GM21723 (cell line): ENCODE data around the gene TSBP1.
"Not testable (repeated sequence)": the region's sequence is repeated elsewhere in the genome, so short reads cannot be mapped to it uniquely, and the experiment has no call there.

Experiments used
- ATAC-seq: cut with Tn5 transposase; IDR thresholded peaks from one replicate; pipeline ENCODE4 v1.9.1; 2021; ENCODE audit warnings: mild to moderate bottlenecking, moderate library complexity; ENCODE audit not compliant: unreplicated experiment

TSBP1 gene

GRCh38 chr6:32379545-32379944 lies 7.8 kb upstream of the TSBP1 start:
- no peak for ATAC-seq

GRCh38 chr6:32375739-32376529 lies 4.2 kb upstream of the TSBP1 start:
- ATAC-seq = no peak

DNA sequence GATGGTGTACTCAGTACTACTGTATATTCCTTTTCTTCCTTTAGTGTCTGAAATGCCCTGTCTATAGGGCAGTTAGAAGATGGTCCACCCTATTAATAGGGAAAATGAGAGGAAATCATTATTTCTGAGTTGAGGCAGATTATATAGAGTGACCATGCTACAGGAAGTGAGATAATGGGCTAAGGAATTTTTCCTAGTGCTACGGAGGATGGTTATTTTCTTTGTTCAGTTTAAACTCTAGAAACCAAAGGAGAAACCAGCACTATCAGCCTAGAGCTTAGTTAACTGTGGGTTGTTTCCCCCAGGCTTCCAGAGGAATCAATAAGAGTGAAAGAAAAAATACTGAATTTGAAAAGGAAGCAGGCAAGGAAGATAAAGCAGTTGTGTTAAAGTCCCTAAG lies 474 bp downstream of the TSBP1 start:
- no peak for ATAC-seq

GRCh38 chr6:32370505-32370904 lies 1.2 kb downstream of the TSBP1 start:
- ATAC-seq = no peak

DNA sequence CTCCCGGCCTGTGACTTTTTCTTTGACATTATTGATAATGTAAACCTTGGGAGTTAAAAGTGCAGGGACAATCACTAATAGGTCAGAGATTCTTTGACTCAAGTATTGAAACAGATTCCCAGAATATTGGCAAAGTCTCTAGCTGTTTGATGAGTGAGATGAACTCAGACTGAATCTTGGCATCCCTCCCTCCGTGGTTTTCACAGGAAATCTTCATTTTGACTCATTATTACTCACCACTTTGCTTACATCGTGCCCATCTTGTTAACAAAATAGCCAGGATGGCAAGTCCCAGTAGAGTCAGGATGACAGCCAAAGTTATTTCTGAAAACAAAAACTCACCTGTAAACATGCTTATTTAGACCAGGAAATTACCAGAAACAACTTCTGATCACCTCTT lies 2.0 kb downstream of the TSBP1 start:
- ATAC-seq = no peak

GRCh38 chr6:32367644-32368043 lies 4.1 kb downstream of the TSBP1 start:
- no peak for ATAC-seq

- ATAC-seq = not testable (repeated sequence)
These were observed 12.5 kb downstream of the TSBP1 start for GRCh38 chr6:32359225-32359624.

- ATAC-seq = not testable (repeated sequence)
These were observed 13.2 kb downstream of the TSBP1 start for GRCh38 chr6:32358548-32358947.

GRCh38 chr6:32355018-32355417 lies 16.7 kb downstream of the TSBP1 start:
- no peak for ATAC-seq

GRCh38 chr6:32353348-32353747 lies 18.4 kb downstream of the TSBP1 start:
- ATAC-seq = no peak

DNA sequence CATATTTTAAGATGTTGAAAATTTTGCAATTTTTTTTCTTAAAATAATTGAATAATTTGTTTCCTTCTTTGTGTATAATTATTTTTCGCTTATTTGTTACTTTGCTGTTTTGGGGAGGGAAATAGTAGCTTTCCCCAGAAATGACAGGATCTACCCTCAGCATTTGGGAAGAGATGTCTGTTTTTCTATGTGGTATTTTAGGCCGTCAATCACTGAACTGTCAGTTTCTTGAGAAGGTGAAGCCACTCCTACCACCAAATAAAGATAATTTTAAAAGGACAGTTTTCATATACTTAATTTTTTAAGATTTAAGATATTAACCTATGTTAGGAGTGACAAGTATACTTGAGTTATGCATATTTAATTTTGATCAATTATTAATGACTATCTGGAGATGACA lies 31.5 kb downstream of the TSBP1 start:
- ATAC-seq = no peak

- ATAC-seq = no peak
These were observed 34.4 kb downstream of the TSBP1 start for GRCh38 chr6:32337186-32337805.

DNA sequence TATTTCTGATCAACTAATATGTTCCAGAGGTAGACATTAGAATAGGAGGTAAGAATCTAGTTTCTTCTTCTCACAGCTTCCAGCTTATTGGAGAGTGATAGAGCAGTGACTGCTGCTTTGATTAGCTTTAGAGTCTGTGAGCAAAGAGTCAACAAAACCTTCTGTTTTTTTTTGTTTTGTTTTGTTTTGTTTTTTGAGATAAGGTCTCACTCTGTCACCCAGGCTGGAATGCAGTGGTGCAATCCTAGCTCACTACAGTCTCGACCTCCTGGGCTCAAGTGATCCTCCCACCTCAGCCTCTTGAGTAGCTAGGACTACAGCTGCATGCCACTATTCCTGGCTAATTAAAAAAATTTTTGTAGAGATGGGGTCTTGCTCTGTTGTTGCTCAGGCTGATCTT lies 39.3 kb downstream of the TSBP1 start:
- ATAC-seq = no peak

DNA sequence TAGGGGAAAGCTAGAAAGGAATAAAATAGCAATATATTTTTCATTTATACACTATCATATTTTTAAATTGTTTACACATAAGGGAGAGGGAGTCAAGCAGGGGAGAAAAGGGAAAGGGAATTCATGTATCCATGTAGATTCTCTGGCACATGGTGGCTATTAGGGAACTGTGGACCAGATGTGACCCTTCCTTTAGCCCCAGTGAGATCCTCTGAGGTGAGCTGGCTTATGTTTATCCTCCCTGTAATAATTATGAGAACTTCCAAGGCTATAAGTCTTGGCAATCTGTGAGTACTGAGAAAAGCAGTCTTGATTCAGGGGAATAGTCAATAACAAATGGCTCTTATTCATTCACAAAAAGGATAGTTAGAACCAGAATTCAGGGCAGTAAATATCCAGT lies 42.6 kb downstream of the TSBP1 start:
- no peak for ATAC-seq

- no peak for ATAC-seq
These were observed 44.6 kb downstream of the TSBP1 start for GRCh38 chr6:32327103-32327502.

GRCh38 chr6:32318501-32318900 lies 53.2 kb downstream of the TSBP1 start:
- ATAC-seq = no peak

DNA sequence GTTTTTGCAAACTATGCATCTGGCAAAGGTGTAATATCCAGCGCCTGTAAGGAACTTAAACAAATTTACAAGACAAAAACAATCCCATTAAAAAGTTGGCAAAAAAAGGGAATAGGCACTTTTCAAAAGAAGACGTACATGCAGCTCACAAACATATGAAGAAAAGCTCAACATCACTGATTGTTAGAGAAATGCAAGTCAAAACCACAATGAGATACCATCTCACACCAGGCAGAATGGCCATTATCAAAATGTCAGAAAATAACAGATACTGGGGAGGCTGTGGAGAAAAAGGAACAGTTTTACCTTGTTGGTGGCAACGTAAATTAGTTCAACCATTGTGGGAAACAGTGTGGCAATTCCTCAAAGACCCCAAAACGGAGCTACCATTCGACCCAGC lies 54.2 kb downstream of the TSBP1 start:
- ATAC-seq = no peak

- ATAC-seq = no peak
These were observed 57.7 kb downstream of the TSBP1 start for GRCh38 chr6:32313964-32314363.

GRCh38 chr6:32298632-32299336 lies 72.9 kb downstream of the TSBP1 start:
- no peak for ATAC-seq

DNA sequence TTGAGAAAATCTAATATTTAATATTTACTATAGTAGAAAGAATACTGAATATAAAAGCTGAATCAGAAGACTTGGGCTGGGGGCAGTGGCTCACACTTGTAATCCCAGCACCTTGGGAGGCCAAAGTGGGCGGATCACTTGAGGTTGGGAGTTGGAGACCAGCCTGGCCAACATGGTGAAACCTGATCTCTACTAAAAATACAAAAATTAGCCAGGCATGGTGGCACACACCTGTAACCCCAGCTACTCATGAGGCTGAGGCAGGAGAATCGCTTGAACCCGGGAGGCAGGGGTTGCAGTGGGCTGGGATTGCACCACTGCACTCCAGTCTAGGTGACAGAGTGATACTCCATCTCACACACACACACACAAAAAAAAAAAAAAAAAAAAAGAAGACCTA lies 76.7 kb downstream of the TSBP1 start:
- not testable (repeated sequence) for ATAC-seq

DNA sequence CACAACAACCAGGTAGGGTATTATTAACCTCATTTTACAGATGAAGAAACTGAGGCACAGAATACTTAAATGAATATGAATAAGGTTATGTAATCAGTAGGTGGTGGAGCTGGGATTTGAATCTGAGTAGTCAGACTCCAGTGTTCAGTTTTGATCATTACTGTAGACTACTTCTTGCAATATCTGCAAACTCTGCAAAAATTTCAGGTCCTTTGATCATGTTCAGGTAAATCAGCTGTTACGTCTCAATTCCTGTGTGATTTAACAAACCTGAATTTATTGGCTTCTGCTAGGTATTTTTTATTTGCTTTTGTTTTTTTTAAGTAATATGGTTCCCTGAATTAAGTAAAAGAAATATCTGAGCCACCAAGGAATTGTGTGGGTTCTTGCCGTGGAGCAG lies 77.1 kb downstream of the TSBP1 start:
- no peak for ATAC-seq

DNA sequence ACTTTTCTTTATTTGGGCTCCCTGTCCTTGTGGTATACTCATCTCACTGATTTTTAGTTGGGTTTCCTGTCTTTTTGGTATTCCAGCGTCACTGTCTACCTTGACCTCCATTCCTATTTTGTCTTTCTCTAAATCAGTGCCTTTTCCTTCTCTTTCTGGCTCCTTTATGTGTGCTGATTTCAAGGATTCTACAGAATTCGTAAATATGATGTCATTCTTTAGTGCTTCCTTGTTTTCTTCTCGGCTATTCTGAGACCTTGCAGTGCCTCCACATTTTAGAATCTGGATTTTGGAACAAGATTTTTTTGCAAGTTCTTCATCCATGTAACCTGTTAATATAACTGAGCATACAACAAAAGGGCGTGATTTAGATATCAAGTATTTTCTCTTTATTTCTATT lies 78.0 kb downstream of the TSBP1 start:
- ATAC-seq = no peak
